Measurements from ENCODE around the gene CFAP54.
A peak's percentile ranks its signal among the peaks of the same experiment; 100 is the strongest.

The CFAP54 gene

GRCh38 chr12:96901175-96901574, 411.8 kb downstream of the CFAP54 start:
- no peak for DNase-seq

GRCh38 chr12:96902076-96902475, 412.7 kb downstream of the CFAP54 start:
- peak; percentile 7 to 14 for DNase-seq

DNA sequence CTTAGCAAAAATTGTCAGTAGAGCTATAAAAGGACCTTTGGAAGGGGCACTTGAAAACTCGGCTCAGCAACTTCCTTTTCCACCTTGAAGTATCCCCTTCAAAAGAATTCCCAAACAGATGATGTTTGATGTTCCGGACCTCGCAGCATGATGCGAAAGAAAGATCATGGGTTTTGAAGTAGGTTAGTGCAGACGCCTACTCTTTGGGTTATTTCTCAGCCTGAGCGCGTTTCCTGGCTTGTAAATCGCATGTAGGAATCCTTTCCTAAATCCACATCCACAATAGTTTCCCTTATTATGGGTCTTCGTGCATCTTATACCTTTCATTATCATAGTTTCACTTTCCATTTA, 417.1 kb downstream of the CFAP54 start:
- no peak for DNase-seq

DNA sequence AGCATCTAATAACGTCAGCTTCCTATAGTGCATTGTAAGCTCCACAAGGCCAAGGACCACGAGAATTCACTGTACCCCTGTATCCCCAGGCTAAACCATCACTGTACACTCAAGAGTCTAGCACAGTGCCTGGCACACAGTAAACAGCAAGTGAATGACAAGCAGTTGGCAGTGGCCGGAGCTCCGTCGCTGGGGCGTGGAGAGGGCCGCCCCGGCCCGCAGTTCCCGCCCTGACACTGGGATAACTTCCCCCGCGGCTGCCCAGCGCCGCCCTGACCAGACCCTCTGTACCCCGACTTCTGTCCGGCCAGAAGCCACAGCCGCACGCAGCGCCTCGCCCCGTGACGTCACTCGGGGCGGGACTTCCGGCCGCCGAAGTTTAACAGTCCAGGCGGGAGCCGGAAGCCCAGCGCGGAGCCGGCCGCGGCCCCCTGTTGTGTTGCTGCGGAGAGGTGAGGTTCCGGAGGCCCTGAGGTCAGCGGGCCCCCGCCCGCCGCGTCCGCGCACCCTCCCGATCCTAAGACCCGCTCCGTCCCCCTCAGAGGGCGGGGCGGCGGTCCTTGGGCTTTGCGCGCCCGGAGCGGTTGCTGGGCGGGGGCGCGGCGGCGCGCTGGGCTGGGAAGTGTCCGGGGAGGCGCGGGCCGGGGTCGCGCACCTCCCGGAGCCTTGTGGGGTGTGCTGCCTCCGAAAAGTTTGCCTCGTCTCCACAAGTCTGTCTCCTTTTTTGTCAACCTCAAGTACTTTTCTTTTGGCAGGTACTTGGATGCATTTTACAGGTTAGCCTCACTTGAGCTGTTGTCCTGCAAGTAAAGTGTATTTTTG, 417.7 kb downstream of the CFAP54 start, which contains the start of gene NEDD1:
NEDD1 (plus strand) TSS at position 409 of the 822 bp plus-strand sequence. CDS start 2,503 bp downstream, outside the sequence.
- peak; percentile 84 to 85 for DNase-seq

GRCh38 chr12:96907671-96908422, 418.5 kb downstream of the CFAP54 start:
- DNase-seq, result peak in 1 of 2 donors; percentile 11

DNA sequence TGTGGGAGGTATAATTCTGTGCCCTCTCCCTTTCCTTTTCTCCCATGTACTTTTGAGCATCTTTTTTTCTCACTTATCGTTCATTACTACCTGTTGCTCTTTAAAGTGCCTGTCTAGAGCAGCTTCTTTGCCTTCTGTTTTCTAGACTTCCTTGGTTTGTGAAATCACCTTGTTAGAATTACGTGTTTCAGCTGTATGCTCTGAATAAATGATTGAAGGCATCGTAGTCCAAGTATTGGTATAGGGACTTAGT, 419.0 kb downstream of the CFAP54 start:
- DNase-seq, result no peak

GRCh38 chr12:96912261-96912660, 422.9 kb downstream of the CFAP54 start:
- DNase-seq, result no peak

- DNase-seq, result no peak
These were observed 423.6 kb downstream of the CFAP54 start for GRCh38 chr12:96912943-96913342.

DNA sequence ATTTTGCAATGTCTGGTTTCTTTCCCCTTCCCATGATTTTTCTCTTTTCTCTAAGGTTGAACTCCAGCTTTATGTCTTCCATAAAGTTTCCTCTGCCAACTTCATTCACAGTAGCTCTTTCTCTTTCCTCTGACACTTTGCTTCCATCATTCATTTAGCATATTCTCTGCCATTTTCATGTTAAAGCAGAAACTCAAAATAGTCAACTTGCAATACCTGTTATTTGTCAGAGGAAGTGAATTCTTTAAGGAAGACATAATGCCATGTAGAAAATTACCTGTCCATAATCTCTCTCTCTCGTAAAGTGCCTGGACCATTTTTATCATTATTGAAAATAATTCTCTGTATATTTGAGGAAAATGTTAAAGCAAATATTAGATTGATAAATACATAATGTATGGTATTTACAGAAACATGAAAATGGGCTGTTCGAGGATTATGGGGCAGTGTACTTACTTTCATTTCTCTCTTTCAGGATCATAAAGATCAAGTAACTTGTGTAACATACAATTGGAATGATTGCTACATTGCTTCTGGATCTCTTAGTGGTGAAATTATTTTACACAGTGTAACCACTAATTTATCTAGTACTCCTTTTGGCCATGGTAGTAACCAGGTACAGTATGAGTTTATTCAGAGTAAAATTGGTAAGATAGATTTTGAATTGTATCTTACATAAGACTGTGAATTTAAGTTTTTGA, 430.3 kb downstream of the CFAP54 start:
- DNase-seq, result peak in 1 of 2 donors; percentile 45
